ENCODE measurements around the gene RIN1. TPM values are rescaled to one million over a fixed set of nuclear protein-coding genes. Genes with fewer than 3 reads are reported as not detected.
A peak's percentile ranks its signal among the peaks of the same experiment; 100 is the strongest.

Gene RIN1
- polyA plus RNA-seq, 4 donors, result 5.8 to 9.6 (median 7.2) TPM

- FAIRE-seq (no peak), DNase-seq (peak in 1 of 2 donors; percentile 70)
- Histone ChIP-seq H3K9me3 (ENCODE audit: control insufficient read depth in 2 of 2, insufficient read depth in 1 of 2, low read depth in 1 of 2, low read length in 1 of 2) (no peaks in the 10 kb centered on the region), H3K27ac (ENCODE audit: low read depth in 1 of 3, low read length in 2 of 3) (peak overlapping the region; percentile 81 to 93 (median 87)), H3K4me3 (ENCODE audit: low read depth in 1 of 3, low read length in 3 of 3) (peak overlapping the region; percentile 69 to 80 (median 72)), H3K27me3 (ENCODE audit: control insufficient read depth in 3 of 3, insufficient read depth in 3 of 3, low read length in 3 of 3) (no peaks in the 10 kb centered on the region), H3K36me3 (ENCODE audit: control insufficient read depth in 3 of 3, insufficient read depth in 2 of 3, low read depth in 1 of 3, low read length in 3 of 3) (peaks cover 0 to 15% (median 1%) of the 10 kb centered on the region in 3 donors), H3K4me1 (ENCODE audit: control insufficient read depth in 3 of 3, insufficient read depth in 2 of 3, low read depth in 1 of 3, low read length in 2 of 3) (peaks cover 3 to 42% (median 6%) of the 10 kb centered on the region in 3 donors)
- whole genome bisulfite sequencing, 3 donors, result 10 to 28% (median 19%) methylated on average over 57 to 68 of the region's 68 CpGs
These were observed 10.5 kb upstream of the RIN1 start for GRCh38 chr11:66346476-66347424.

- H3K36me3 ChIP-seq (ENCODE audit: control insufficient read depth in 3 of 3, insufficient read depth in 2 of 3, low read depth in 1 of 3, low read length in 3 of 3), result peaks cover under 1 to 29% (median 9%) of the 10 kb centered on the region in 3 donors
- no peaks in the 10 kb centered on the region for H3K27me3 ChIP-seq (ENCODE audit: control insufficient read depth in 3 of 3, insufficient read depth in 3 of 3, low read length in 3 of 3)
- FAIRE-seq, result no peak
- no peaks in the 10 kb centered on the region for H3K9me3 ChIP-seq (ENCODE audit: control insufficient read depth in 2 of 2, insufficient read depth in 1 of 2, low read depth in 1 of 2, low read length in 1 of 2)
- no peak for DNase-seq
- peak overlapping the region in 2 of 3 donors; percentile 24 to 91 for H3K4me3 ChIP-seq (ENCODE audit: low read depth in 1 of 3, low read length in 3 of 3)
- peak overlapping the region in 2 of 3 donors; percentile 47 to 77 for H3K27ac ChIP-seq (ENCODE audit: low read depth in 1 of 3, low read length in 2 of 3)
- WGBS, 3 donors, result 3 to 6% (median 5%) methylated on average over 7 of the region's 7 CpGs
- peaks cover 3 to 36% (median 6%) of the 10 kb centered on the region in 3 donors for H3K4me1 ChIP-seq (ENCODE audit: control insufficient read depth in 3 of 3, insufficient read depth in 2 of 3, low read depth in 1 of 3, low read length in 2 of 3)
These were observed 9.0 kb upstream of the RIN1 start for GRCh38 chr11:66345316-66345649.

- Histone ChIP-seq H3K27ac (ENCODE audit: low read depth in 1 of 3, low read length in 2 of 3) (peak within 1 kb of the TSS; percentile 57 to 77 (median 62)), H3K4me3 (ENCODE audit: low read depth in 1 of 3, low read length in 3 of 3) (peak within 1 kb of the TSS; percentile 70 to 91 (median 74)), H3K27me3 (ENCODE audit: control insufficient read depth in 3 of 3, insufficient read depth in 3 of 3, low read length in 3 of 3) (no peaks in the 10 kb centered on the region), H3K4me1 (ENCODE audit: control insufficient read depth in 3 of 3, insufficient read depth in 2 of 3, low read depth in 1 of 3, low read length in 2 of 3) (peaks cover 3 to 32% (median 6%) of the 10 kb centered on the region in 3 donors), H3K9me3 (ENCODE audit: control insufficient read depth in 2 of 2, insufficient read depth in 1 of 2, low read depth in 1 of 2, low read length in 1 of 2) (no peaks in the 10 kb centered on the region), H3K36me3 (ENCODE audit: control insufficient read depth in 3 of 3, insufficient read depth in 2 of 3, low read depth in 1 of 3, low read length in 3 of 3) (peaks cover 3 to 35% (median 9%) of the 10 kb centered on the region in 3 donors)
- WGBS, 3 donors, result 0% methylated on average over 46 to 59 of the region's 59 CpGs
- FAIRE-seq, result no peak
- DNase-seq, result peak; percentile 98 to 99
These were observed 8.5 kb upstream of the RIN1 start, which contains the start of gene BRMS1 for GRCh38 chr11:66344550-66345315. Gene BRMS1 (minus strand): TSS chr11:66345104. CDS start chr11:66342234, 2,870 bp downstream.

- Histone ChIP-seq H3K4me3 (ENCODE audit: low read depth in 1 of 3, low read length in 3 of 3) (no peak overlapping the region), H3K27ac (ENCODE audit: low read depth in 1 of 3, low read length in 2 of 3) (no peak overlapping the region), H3K9me3 (ENCODE audit: control insufficient read depth in 2 of 2, insufficient read depth in 1 of 2, low read depth in 1 of 2, low read length in 1 of 2) (no peaks in the 10 kb centered on the region), H3K27me3 (ENCODE audit: control insufficient read depth in 3 of 3, insufficient read depth in 3 of 3, low read length in 3 of 3) (no peaks in the 10 kb centered on the region), H3K36me3 (ENCODE audit: control insufficient read depth in 3 of 3, insufficient read depth in 2 of 3, low read depth in 1 of 3, low read length in 3 of 3) (peaks cover 8 to 50% (median 9%) of the 10 kb centered on the region in 3 donors), H3K4me1 (ENCODE audit: control insufficient read depth in 3 of 3, insufficient read depth in 2 of 3, low read depth in 1 of 3, low read length in 2 of 3) (peaks cover 3 to 21% (median 6%) of the 10 kb centered on the region in 3 donors)
- DNase-seq, result no peak
- FAIRE-seq, result no peak
- WGBS, 3 donors, result 89 to 92% (median 90%) methylated on average over 8 of the region's 8 CpGs
These were observed 6.9 kb upstream of the RIN1 start for GRCh38 chr11:66343176-66343575.

GRCh38 chr11:66341502-66342126 is 5.4 kb upstream of the RIN1 start:
- DNase-seq (no peak), FAIRE-seq (no peak)
- H3K27me3 ChIP-seq (ENCODE audit: control insufficient read depth in 3 of 3, insufficient read depth in 3 of 3, low read length in 3 of 3), result no peaks in the 10 kb centered on the region
- H3K4me1 ChIP-seq (ENCODE audit: control insufficient read depth in 3 of 3, insufficient read depth in 2 of 3, low read depth in 1 of 3, low read length in 2 of 3), result peaks cover 3 to 22% (median 5%) of the 10 kb centered on the region in 3 donors
- WGBS, 3 donors, result 95 to 97% (median 96%) methylated on average over 21 of the region's 21 CpGs
- peaks cover 8 to 66% (median 9%) of the 10 kb centered on the region in 3 donors for H3K36me3 ChIP-seq (ENCODE audit: control insufficient read depth in 3 of 3, insufficient read depth in 2 of 3, low read depth in 1 of 3, low read length in 3 of 3)
- H3K4me3 ChIP-seq (ENCODE audit: low read depth in 1 of 3, low read length in 3 of 3), result no peak overlapping the region
- no peak overlapping the region for H3K27ac ChIP-seq (ENCODE audit: low read depth in 1 of 3, low read length in 2 of 3)
- no peaks in the 10 kb centered on the region for H3K9me3 ChIP-seq (ENCODE audit: control insufficient read depth in 2 of 2, insufficient read depth in 1 of 2, low read depth in 1 of 2, low read length in 1 of 2)

GRCh38 chr11:66340596-66341501 is 4.6 kb upstream of the RIN1 start:
- Histone ChIP-seq H3K4me3 (ENCODE audit: low read depth in 1 of 3, low read length in 3 of 3) (no peak overlapping the region), H3K36me3 (ENCODE audit: control insufficient read depth in 3 of 3, insufficient read depth in 2 of 3, low read depth in 1 of 3, low read length in 3 of 3) (peaks cover 8 to 66% (median 9%) of the 10 kb centered on the region in 3 donors), H3K27ac (ENCODE audit: low read depth in 1 of 3, low read length in 2 of 3) (no peak overlapping the region), H3K9me3 (ENCODE audit: control insufficient read depth in 2 of 2, insufficient read depth in 1 of 2, low read depth in 1 of 2, low read length in 1 of 2) (no peaks in the 10 kb centered on the region), H3K4me1 (ENCODE audit: control insufficient read depth in 3 of 3, insufficient read depth in 2 of 3, low read depth in 1 of 3, low read length in 2 of 3) (peaks cover 0 to 22% (median 2%) of the 10 kb centered on the region in 3 donors), H3K27me3 (ENCODE audit: control insufficient read depth in 3 of 3, insufficient read depth in 3 of 3, low read length in 3 of 3) (no peaks in the 10 kb centered on the region)
- no peak for DNase-seq
- FAIRE-seq, result no peak
- WGBS, 3 donors, result 92 to 94% (median 93%) methylated on average over 27 to 28 of the region's 28 CpGs

- H3K36me3 ChIP-seq (ENCODE audit: control insufficient read depth in 3 of 3, insufficient read depth in 2 of 3, low read depth in 1 of 3, low read length in 3 of 3), result peaks cover 8 to 63% (median 9%) of the 10 kb centered on the region in 3 donors
- FAIRE-seq (no peak), DNase-seq (no peak)
- H3K27ac ChIP-seq (ENCODE audit: low read depth in 1 of 3, low read length in 2 of 3), result no peak overlapping the region
- H3K9me3 ChIP-seq (ENCODE audit: control insufficient read depth in 2 of 2, insufficient read depth in 1 of 2, low read depth in 1 of 2, low read length in 1 of 2), result no peaks in the 10 kb centered on the region
- H3K27me3 ChIP-seq (ENCODE audit: control insufficient read depth in 3 of 3, insufficient read depth in 3 of 3, low read length in 3 of 3), result no peaks in the 10 kb centered on the region
- H3K4me3 ChIP-seq (ENCODE audit: low read depth in 1 of 3, low read length in 3 of 3), result no peak overlapping the region
- H3K4me1 ChIP-seq (ENCODE audit: control insufficient read depth in 3 of 3, insufficient read depth in 2 of 3, low read depth in 1 of 3, low read length in 2 of 3), result peaks cover 0 to 22% (median 0%) of the 10 kb centered on the region in 3 donors
- 79 to 85% (median 83%) methylated on average over 14 of the region's 14 CpGs for WGBS, 3 donors
These were observed 3.7 kb upstream of the RIN1 start for GRCh38 chr11:66339686-66340483.

All from small intestine (tissue), 7 donors.